Adipose tissue (tissue), 3 donors: Measurements from ENCODE around the gene RIT1. TPM values are rescaled to one million over a fixed set of nuclear protein-coding genes. Genes with fewer than 3 reads are reported as not detected.
"Not testable (repeated sequence)": the region's sequence is repeated elsewhere in the genome, so short reads cannot be mapped to it uniquely, and the experiment has no call there.

Experiments
- H3K27ac ChIP-seq: one replicate; pipeline ENCODE4 v1.5.1; 2013; ENCODE audit warnings: low read depth, low read length
- WGBS, 3 donors: extraction: QIAGEN DNeasy Blood & Tissue Kit; methylation state at CpG; one replicate each; pipeline ENCODE4 v1.1.7; 2013; 5-methylcytosine and 5-hydroxymethylcytosine counted together
- polyA plus RNA-seq, 3 donors: library from polyadenylated mRNA; stranded (reverse); fragments of 200-250 nt; gene quantifications; one replicate each; pipeline ENCODE4 v1.2.3, GENCODE V29; 2013
- donor health status: healthy with polysubstance abuse.
- donor health status: Bipolar disorder and iron deficiency.
- donor health status: healthy.

RIT1 gene
- polyA plus RNA-seq, 3 donors: 4.4 to 16.5 (median 13.8) TPM

GRCh38 chr1:155934936-155935590 lies 23.9 kb upstream of the RIT1 start:
- WGBS, 3 donors: 71 to 87% (median 85%) methylated on average over 22 to 24 of the region's 24 CpGs
- peak overlapping the region; percentile 9 for H3K27ac ChIP-seq

- H3K27ac ChIP-seq: peak within 1 kb of the TSS; percentile 95
- 1% methylated on average over 50 of the region's 50 CpGs for WGBS, 3 donors
Observed at GRCh38 chr1:155934097-155934935, 23.2 kb upstream of the RIT1 start, which contains the start of gene KHDC4. Gene KHDC4 (minus strand): TSS chr1:155934413. CDS start chr1:155934373, 40 bp downstream.

- WGBS, 3 donors: 4 to 8% (median 8%) methylated on average over 10 of the region's 10 CpGs
Observed at GRCh38 chr1:155933591-155934096, 22.5 kb upstream of the RIT1 start.

GRCh38 chr1:155932487-155932886 lies 21.3 kb upstream of the RIT1 start:
- WGBS, 3 donors: 66 to 81% (median 80%) methylated on average over 5 of the region's 5 CpGs

More at GRCh38 chr1:155933591-155934096, 22.5 kb upstream of the RIT1 start:
- peak overlapping the region; percentile 95 for H3K27ac ChIP-seq

GRCh38 chr1:155932081-155932480 lies 20.9 kb upstream of the RIT1 start:
- H3K27ac ChIP-seq: no peak overlapping the region
- 38 to 60% (median 47%) methylated on average over 1 of the region's 1 CpG for WGBS, 3 donors

More at GRCh38 chr1:155932487-155932886, 21.3 kb upstream of the RIT1 start:
- H3K27ac ChIP-seq: no peak overlapping the region

GRCh38 chr1:155931332-155932038 lies 20.3 kb upstream of the RIT1 start:
- 53 to 73% (median 68%) methylated on average over 7 of the region's 7 CpGs for WGBS, 3 donors
- no peak overlapping the region for H3K27ac ChIP-seq

- not testable (repeated sequence) for H3K27ac ChIP-seq
- 46 to 83% (median 73%) methylated on average over 10 of the region's 10 CpGs for WGBS, 3 donors
Observed at GRCh38 chr1:155930725-155931124, 19.6 kb upstream of the RIT1 start.

- no peak overlapping the region for H3K27ac ChIP-seq
Observed at GRCh38 chr1:155929057-155929456, 17.9 kb upstream of the RIT1 start.

GRCh38 chr1:155925506-155925905 lies 14.4 kb upstream of the RIT1 start:
- H3K27ac ChIP-seq: no peak overlapping the region
- 94 to 97% (median 96%) methylated on average over 2 of the region's 2 CpGs for WGBS, 3 donors

More at GRCh38 chr1:155929057-155929456, 17.9 kb upstream of the RIT1 start:
- WGBS, 3 donors: 56 to 73% (median 68%) methylated on average over 5 of the region's 5 CpGs

GRCh38 chr1:155920717-155921116 lies 9.6 kb upstream of the RIT1 start:
- WGBS, 3 donors: 91 to 96% (median 96%) methylated on average over 3 of the region's 3 CpGs
- no peak overlapping the region for H3K27ac ChIP-seq

GRCh38 chr1:155919801-155920200 lies 8.7 kb upstream of the RIT1 start:
- H3K27ac ChIP-seq: no peak overlapping the region
- WGBS, 3 donors: 94 to 98% (median 96%) methylated on average over 2 of the region's 2 CpGs

- WGBS, 3 donors: 68 to 84% (median 77%) methylated on average over 3 of the region's 3 CpGs
- H3K27ac ChIP-seq: no peak overlapping the region
Observed at GRCh38 chr1:155918660-155919059, 7.5 kb upstream of the RIT1 start.

GRCh38 chr1:155913969-155914757 lies 3.0 kb upstream of the RIT1 start:
- H3K27ac ChIP-seq: no peak overlapping the region
- 70 to 77% (median 77%) methylated on average over 6 of the region's 6 CpGs for WGBS, 3 donors

GRCh38 chr1:155912056-155912536 lies 947 bp upstream of the RIT1 start:
- 72 to 87% (median 77%) methylated on average over 11 of the region's 11 CpGs for WGBS, 3 donors

GRCh38 chr1:155910621-155911121 lies 478 bp downstream of the RIT1 start:
- WGBS, 3 donors: 2 to 3% (median 2%) methylated on average over 11 of the region's 11 CpGs
- H3K27ac ChIP-seq: peak overlapping the region; percentile 70

More at GRCh38 chr1:155912056-155912536, 947 bp upstream of the RIT1 start:
- no peak overlapping the region for H3K27ac ChIP-seq

GRCh38 chr1:155909894-155910293 lies 1.3 kb downstream of the RIT1 start:
- no peak overlapping the region for H3K27ac ChIP-seq
- 55 to 82% (median 60%) methylated on average over 3 to 4 of the region's 4 CpGs for WGBS, 3 donors

GRCh38 chr1:155904261-155904660 lies 6.9 kb downstream of the RIT1 start:
- H3K27ac ChIP-seq: no peak overlapping the region
- WGBS, 3 donors: 56 to 97% (median 92%) methylated on average over 12 of the region's 12 CpGs
